ENCODE data around the gene PPP1R13B.
"Not testable (repeated sequence)": the region's sequence is repeated elsewhere in the genome, so short reads cannot be mapped to it uniquely, and the experiment has no call there.

The PPP1R13B gene

GRCh38 chr14:103696070-103696402, 151.3 kb downstream of the PPP1R13B start:
- H3K4me3 ChIP-seq (ENCODE audit: low read length) = no peak overlapping the region
- DNase-seq (ENCODE audit: low read depth) = no peak
- TF ChIP-seq CTCF (conservative IDR thresholded peaks at IDR 0.05; ENCODE audit: low read length) = no peak

DNA sequence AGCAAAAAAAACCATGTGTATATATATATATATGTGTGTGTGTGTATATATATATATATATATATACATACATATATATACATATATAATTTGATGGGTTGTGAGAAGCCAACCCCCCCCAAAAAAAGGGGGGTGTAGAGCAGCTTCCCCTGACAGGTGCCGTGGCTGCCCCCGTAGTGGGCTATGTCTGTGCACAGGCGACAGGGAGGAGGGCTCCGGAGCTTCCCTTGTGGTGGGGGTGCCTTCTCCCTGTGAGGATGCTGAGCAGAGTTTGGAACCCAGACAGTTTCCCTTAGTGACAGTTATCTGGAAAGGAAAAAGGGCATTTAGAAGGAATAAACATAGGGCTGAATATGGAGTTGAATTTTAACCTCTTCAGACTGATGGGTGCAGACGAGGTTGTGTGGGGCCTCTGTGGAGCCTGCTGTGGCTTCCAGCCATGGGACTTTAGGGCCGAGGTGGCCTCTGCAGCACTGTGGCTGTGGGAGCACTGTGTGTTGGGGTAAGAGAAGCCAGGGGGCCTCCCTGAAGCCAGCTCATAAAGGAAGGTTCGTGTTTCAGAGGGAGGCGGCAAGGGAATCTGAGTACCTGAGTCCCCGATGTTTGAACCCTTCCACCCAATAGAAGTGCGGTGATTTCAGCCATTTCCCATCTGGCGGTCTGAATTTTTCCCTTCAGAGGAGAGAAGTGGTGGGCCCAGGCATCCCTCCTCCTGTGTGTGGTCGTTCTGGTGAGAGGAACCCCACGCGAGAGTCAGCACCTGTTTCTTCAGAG, 151.9 kb downstream of the PPP1R13B start:
- TF ChIP-seq CTCF (conservative IDR thresholded peaks at IDR 0.05; ENCODE audit: low read length) = no peak
- DNase-seq (ENCODE audit: low read depth) = no peak
- H3K4me3 ChIP-seq (ENCODE audit: low read length) = no peak overlapping the region

GRCh38 chr14:103694572-103695026, 152.8 kb downstream of the PPP1R13B start:
- H3K4me3 ChIP-seq (ENCODE audit: low read length) = no peak overlapping the region
- no peak for DNase-seq (ENCODE audit: low read depth)
- no peak for TF ChIP-seq CTCF (conservative IDR thresholded peaks at IDR 0.05; ENCODE audit: low read length)

- H3K4me3 ChIP-seq (ENCODE audit: low read length) = no peak overlapping the region
- TF ChIP-seq CTCF (conservative IDR thresholded peaks at IDR 0.05; ENCODE audit: low read length) = no peak
- no peak for DNase-seq (ENCODE audit: low read depth)
Measured at GRCh38 chr14:103693515-103693914, 153.9 kb downstream of the PPP1R13B start.

- no peak overlapping the region for H3K4me3 ChIP-seq (ENCODE audit: low read length)
- no peak for TF ChIP-seq CTCF (conservative IDR thresholded peaks at IDR 0.05; ENCODE audit: low read length)
- no peak for DNase-seq (ENCODE audit: low read depth)
Measured at GRCh38 chr14:103692871-103693270, 154.5 kb downstream of the PPP1R13B start.

- no peak overlapping the region for H3K4me3 ChIP-seq (ENCODE audit: low read length)
- no peak for TF ChIP-seq CTCF (conservative IDR thresholded peaks at IDR 0.05; ENCODE audit: low read length)
- no peak for DNase-seq (ENCODE audit: low read depth)
Measured at GRCh38 chr14:103692159-103692558, 155.2 kb downstream of the PPP1R13B start.

- H3K4me3 ChIP-seq (ENCODE audit: low read length); DNase-seq (ENCODE audit: low read depth): not testable (repeated sequence)
Measured at GRCh38 chr14:103691655-103692054, 155.7 kb downstream of the PPP1R13B start.

Measured in AG10803 (cell line).